DMS 273 (cell line): Measurements from ENCODE around the gene COL24A1.
A peak's percentile ranks its signal among the peaks of the same experiment; 100 is the strongest.

Experiments used
- DNase-seq: peaks from one replicate; lab custom pipeline; 2025; ENCODE audit not compliant: unreplicated experiment; lab: John Stamatoyannopoulos, UW

Gene COL24A1

DNA sequence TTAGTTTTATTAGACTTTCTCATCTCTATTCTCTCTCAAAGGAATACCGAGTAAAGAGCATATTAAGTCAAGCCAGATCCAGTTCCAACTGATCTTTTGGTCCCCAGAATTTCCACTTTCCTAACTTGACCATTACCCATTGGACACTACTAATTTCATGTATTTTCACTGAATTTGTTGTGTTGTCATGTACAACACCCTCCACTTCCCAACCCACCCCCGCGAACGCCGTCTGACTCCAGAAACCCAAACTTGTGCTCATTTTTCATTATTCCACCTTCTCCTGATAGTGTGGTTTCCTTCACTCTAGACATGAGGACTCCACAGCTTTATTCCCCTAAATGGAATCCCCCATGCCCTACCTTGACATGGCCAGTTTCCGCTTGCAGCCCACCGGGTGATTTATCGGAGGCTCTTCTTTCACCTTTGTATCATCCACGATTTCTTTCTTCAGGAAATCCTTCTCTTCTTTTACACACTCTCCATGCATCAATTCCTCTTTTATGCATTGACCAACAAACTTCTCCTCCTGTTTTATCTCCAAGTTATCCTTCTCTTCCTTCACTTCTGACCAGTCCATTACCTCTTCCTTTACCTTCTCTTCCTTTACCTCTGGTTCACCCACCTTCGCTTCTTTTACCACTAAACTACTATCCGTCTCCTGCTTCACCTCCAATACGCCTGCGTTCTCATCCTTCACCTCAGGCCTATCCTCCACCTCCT, 449.1 kb downstream of the COL24A1 start:
- DNase-seq = peak; percentile 25

DNA sequence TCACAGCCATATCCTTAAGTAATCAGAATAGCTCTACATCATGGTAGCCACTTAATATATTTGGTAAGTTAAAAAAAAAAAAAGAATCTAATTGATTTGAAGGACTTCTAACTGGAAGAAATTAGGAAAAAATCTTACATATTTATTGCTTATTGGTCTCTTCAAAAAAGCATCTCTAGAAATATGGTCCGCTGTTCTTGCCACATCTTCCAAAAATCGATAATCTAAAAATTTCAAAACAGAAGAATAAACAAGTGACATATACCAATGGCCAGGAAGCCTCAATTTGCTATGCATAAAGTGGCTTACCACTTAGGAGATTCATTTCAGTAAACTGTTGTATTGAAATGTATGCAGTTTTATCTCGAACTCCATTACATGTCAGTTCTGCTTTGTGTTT, 450.6 kb downstream of the COL24A1 start:
- DNase-seq = no peak

DNA sequence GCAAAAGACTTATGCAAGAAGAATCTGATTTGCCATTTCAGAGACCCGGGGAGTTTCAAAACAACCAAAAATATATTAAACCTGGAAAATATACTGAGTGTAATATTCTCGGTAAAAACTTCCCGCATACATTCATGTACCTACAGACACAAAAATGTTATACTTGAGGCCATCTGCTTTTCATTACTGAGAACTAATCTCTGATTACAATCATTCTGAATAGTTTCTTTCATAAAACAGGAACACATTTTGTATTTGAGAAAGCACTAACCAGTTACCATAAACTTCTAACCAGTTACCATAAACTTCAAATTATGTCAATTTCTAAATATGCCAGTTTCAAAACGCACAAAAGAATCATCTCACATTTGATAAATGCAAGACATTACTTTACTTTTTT, 456.1 kb downstream of the COL24A1 start:
- DNase-seq = no peak

GRCh38 chr1:85697895-85698294, 458.7 kb downstream of the COL24A1 start:
- DNase-seq = no peak

GRCh38 chr1:85692730-85693314, 463.8 kb downstream of the COL24A1 start:
- peak; percentile 10 for DNase-seq

DNA sequence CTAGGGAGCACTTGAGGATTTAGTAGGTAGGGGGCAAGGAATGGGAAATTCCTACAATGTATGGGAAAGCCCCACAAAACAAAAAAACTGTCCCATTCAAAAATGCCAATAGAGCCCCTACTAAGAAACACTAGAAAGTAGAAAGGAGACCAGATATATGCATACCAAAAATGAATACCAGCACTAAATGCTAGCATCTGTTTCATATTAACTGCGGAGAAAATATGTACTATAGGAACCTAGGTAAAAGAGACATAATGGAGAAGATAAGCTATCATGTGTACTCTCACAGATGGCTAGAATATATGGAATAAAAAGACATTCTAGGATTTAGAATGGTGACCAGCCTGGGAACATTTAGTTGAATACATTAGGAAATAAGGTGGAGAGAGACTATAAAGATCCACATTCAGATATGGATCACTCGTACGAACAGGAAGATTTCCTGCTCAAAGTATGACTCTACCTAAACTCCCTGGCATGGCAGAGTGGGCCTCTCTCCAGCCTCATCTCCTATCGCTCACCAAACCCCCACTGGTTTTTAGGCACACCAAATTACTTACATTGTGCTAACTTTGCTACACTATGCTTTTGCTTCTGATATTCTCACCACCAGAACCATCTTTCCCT, 466.7 kb downstream of the COL24A1 start:
- DNase-seq = no peak

GRCh38 chr1:85683292-85684025, 473.1 kb downstream of the COL24A1 start:
- no peak for DNase-seq

DNA sequence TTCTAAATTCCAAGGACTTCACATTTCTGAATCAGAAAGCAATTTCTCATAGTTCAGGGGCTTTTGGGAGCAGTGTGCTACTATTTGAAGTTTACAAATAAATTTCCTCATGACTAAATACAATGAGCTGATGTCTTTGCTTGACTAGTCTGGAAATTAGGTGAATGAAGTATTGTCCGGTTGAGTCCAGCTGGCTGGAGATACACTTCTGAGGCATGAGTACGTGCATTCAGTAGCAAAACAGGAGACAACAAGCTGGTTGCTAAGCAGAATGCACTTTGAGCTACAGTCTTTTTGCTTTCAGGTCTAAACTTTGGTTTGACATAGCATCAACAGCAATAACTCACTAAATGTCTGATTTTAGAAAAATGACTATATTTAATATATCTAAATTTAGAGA, 475.5 kb downstream of the COL24A1 start:
- no peak for DNase-seq
